Measurements from ENCODE around the gene DDHD1. TPM values are rescaled to one million over a fixed set of nuclear protein-coding genes. Genes with fewer than 3 reads are reported as not detected.

DDHD1 gene
- total RNA-seq, 4 donors from 2014 or later, result 1.4 to 14.3 (median 5.8) TPM

DNA sequence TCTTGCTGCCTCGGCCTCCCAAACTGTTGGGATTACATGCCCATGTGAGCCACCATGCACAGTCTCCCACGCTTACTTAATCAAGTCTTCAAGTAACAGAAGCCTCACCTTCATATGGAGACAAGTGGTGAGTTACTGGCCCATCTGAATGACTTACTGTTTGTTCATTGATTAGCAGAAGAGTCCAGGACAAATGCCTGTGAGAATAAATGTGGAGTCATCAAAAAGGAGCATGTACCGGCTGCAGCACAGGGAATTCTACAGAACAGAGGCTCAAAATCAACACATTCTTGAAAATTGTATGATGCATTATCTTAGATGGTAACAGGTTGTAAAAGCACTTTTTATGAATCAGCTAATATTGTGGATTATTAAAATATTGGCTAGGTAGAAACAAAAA, 129.8 kb downstream of the DDHD1 start:
- Histone ChIP-seq H3K4me1 (no peaks in the 10 kb centered on the region), H3K27ac (no peak overlapping the region), H3K27me3 (no peaks in the 10 kb centered on the region), H3K9me3 (no peaks in the 10 kb centered on the region), H3K36me3 (no peaks in the 10 kb centered on the region), H3K4me3 (no peak overlapping the region)
- TF ChIP-seq, protein P1, sequence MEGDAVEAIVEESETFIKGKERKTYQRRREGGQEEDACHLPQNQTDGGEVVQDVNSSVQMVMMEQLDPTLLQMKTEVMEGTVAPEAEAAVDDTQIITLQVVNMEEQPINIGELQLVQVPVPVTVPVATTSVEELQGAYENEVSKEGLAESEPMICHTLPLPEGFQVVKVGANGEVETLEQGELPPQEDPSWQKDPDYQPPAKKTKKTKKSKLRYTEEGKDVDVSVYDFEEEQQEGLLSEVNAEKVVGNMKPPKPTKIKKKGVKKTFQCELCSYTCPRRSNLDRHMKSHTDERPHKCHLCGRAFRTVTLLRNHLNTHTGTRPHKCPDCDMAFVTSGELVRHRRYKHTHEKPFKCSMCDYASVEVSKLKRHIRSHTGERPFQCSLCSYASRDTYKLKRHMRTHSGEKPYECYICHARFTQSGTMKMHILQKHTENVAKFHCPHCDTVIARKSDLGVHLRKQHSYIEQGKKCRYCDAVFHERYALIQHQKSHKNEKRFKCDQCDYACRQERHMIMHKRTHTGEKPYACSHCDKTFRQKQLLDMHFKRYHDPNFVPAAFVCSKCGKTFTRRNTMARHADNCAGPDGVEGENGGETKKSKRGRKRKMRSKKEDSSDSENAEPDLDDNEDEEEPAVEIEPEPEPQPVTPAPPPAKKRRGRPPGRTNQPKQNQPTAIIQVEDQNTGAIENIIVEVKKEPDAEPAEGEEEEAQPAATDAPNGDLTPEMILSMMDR (IDR thresholded peaks at IDR 0.05), result no peak
- TF ChIP-seq POLR2A (IDR thresholded peaks at IDR 0.05), result no peak
- no peak for DNase-seq
- intact Hi-C loops (cut with DNase I), result no loop called here
- WGBS, 2 donors, result 85 to 95% methylated on average over 3 of the region's 3 CpGs

DNA sequence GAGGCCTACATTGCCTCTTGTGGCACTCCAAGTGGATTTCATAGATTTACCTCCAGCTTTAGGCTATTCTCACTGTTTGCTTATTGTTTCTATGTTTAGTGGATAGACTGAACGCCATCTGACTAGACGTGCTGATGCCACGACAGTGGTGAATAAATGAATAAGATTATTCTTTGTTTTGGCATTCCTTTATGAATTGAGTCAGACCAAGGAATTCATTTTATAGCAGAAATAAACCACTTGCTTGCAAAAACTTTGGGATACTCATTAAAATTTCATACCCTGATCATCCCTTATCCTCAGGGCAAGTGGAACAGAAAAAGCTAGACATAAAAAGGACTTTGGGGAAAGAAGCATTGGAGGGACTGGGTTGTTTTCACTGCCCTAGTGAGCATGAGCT, 130.5 kb downstream of the DDHD1 start:
- no peaks in the 10 kb centered on the region for H3K27me3 ChIP-seq
- H3K27ac ChIP-seq, result no peak overlapping the region
- intact Hi-C loops (cut with DNase I), result no loop called here
- no peaks in the 10 kb centered on the region for H3K36me3 ChIP-seq
- no peak for DNase-seq
- no peak for TF ChIP-seq POLR2A (IDR thresholded peaks at IDR 0.05)
- TF ChIP-seq, protein P1 (IDR thresholded peaks at IDR 0.05), result no peak
- 54 to 82% methylated on average over 3 of the region's 3 CpGs for WGBS, 2 donors
- H3K4me1 ChIP-seq, result no peaks in the 10 kb centered on the region
- H3K9me3 ChIP-seq, result no peaks in the 10 kb centered on the region
- H3K4me3 ChIP-seq, result no peak overlapping the region

DNA sequence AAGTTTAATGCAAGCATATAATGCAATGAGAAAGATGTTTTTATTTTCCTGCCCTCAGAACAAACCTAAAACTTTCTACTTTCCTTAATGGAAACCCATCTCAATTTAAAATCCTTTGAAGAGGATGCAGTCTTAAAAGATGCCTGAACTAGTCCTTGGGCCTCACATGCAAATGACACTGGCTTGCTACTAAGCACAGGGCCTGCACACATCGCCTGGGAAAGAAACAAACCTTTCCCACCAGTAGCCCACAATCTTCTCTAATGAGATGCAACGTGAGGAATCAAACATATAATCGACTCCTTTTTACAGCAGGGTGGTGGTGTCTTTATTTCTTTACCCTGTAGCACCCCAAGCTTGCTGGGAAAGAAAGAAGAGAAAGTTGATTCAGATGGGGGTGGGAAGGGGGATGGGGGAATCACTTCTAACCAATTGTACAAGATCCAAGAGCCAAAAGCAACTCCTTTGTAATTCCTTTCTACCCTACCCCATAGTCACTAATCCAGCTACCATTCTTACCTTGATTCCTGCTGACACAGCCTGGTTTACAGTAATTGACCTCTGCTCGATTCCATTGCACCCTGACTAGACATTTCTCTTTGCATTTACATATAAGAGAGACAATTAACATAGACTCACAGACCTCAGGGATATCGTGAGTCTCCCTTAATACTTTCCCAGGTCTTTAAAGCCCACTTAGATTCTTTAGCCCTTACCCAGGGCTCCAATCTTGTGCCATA, 132.8 kb downstream of the DDHD1 start:
- TF ChIP-seq POLR2A (IDR thresholded peaks at IDR 0.05), result no peak
- TF ChIP-seq, protein P1 (IDR thresholded peaks at IDR 0.05), result no peak
- WGBS, 2 donors, result 64 to 72% methylated on average over 5 of the region's 5 CpGs

DNA sequence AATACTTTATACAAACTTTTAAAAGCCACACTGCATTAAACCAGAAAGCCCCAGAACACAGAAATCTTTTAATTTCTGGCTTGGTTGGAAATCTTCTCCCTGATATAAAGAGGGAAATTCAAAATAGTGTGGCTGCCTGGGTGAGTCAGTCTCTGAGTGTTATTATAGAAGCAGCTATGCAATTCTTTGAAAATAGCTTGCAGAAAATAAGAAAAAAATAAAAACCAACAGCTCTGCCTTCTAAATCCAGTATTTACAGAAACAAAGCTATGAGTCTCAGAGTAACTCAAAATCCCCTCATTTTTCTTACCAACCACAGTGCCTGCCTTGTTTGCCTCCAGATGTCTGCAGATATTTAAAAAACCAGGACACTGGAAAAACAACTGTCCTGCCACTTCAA, 133.7 kb downstream of the DDHD1 start:
- no peak for DNase-seq
- no peak for TF ChIP-seq POLR2A (IDR thresholded peaks at IDR 0.05)
- TF ChIP-seq, protein P1 (IDR thresholded peaks at IDR 0.05), result no peak
- Histone ChIP-seq H3K4me1 (no peaks in the 10 kb centered on the region), H3K27me3 (no peaks in the 10 kb centered on the region), H3K4me3 (no peak overlapping the region), H3K9me3 (no peaks in the 10 kb centered on the region), H3K36me3 (no peaks in the 10 kb centered on the region), H3K27ac (no peak overlapping the region)
- intact Hi-C loops (cut with DNase I), result no loop called here

More for the DNA sequence above, 132.8 kb downstream of the DDHD1 start:
- H3K4me1 ChIP-seq, result no peaks in the 10 kb centered on the region
- H3K36me3 ChIP-seq, result no peaks in the 10 kb centered on the region
- H3K9me3 ChIP-seq, result no peaks in the 10 kb centered on the region
- H3K4me3 ChIP-seq, result no peak overlapping the region
- no peak for DNase-seq
- H3K27ac ChIP-seq, result no peak overlapping the region
- H3K27me3 ChIP-seq, result no peaks in the 10 kb centered on the region
- intact Hi-C loops (cut with DNase I), result no loop called here

DNA sequence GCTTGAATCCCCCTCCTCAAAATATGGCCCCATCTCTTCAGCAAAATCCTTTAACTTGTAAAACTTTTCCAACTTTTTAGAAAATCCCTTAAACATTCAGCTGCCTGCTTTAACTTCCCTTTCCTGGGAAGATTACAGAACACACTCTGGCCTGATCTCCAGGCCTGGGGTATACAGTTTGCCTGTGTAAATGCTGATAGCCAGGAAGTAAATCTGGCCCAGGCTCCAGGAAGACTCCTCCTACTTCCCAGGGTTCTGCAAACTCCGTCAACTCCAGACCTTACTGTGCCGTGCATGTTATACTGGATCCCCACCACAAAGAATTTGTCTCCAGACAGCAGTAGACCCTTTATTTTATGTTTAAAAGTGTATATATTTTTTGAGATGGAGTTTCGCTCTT, 135.3 kb downstream of the DDHD1 start:
- Histone ChIP-seq H3K27me3 (no peaks in the 10 kb centered on the region), H3K4me3 (no peak overlapping the region), H3K9me3 (no peaks in the 10 kb centered on the region), H3K4me1 (no peaks in the 10 kb centered on the region), H3K27ac (no peak overlapping the region), H3K36me3 (no peaks in the 10 kb centered on the region)
- no peak for DNase-seq
- TF ChIP-seq POLR2A (IDR thresholded peaks at IDR 0.05), result no peak
- TF ChIP-seq, protein P1 (IDR thresholded peaks at IDR 0.05), result no peak
- intact Hi-C loops (cut with DNase I), result no loop called here
- WGBS, 2 donors, result 85 to 97% methylated on average over 3 of the region's 3 CpGs

All from esophagus squamous epithelium (tissue), 5 donors.